ENCODE results near the gene INPPL1.

INPPL1 gene

GRCh38 chr11:72233056-72233772, 8.6 kb downstream of the INPPL1 start:
- peak; percentile 11 for DNase-seq
- H3K36me3 Mint-ChIP-seq = peaks cover 54% of the 10 kb centered on the region
- no peaks in the 10 kb centered on the region for H3K4me1 Mint-ChIP-seq
- CTCF ChIA-PET = no interaction called here
- peaks cover 3% of the 10 kb centered on the region for H3K27me3 Mint-ChIP-seq
- H3K4me3 Mint-ChIP-seq = no peak overlapping the region
- H3K9me3 Mint-ChIP-seq = no peaks in the 10 kb centered on the region
- H3K27ac Mint-ChIP-seq = no peak overlapping the region

- H3K36me3 Mint-ChIP-seq = peaks cover 53% of the 10 kb centered on the region
- no peak overlapping the region for H3K4me3 Mint-ChIP-seq
- DNase-seq = peak; percentile 8
- peaks cover 10% of the 10 kb centered on the region for H3K27me3 Mint-ChIP-seq
- no peaks in the 10 kb centered on the region for H3K9me3 Mint-ChIP-seq
- no peaks in the 10 kb centered on the region for H3K4me1 Mint-ChIP-seq
- CTCF ChIA-PET = interaction anchor here (1.5 kb wide), 1 partner anchor 197 kb away, joined by 4 read pairs; no protein-coding TSS in a partner anchor
- peak overlapping the region; percentile 25 for H3K27ac Mint-ChIP-seq
Measured at GRCh38 chr11:72233773-72234513, 9.4 kb downstream of the INPPL1 start.

- H3K27ac Mint-ChIP-seq = no peak overlapping the region
- CTCF ChIA-PET = interaction anchor here (1.5 kb wide), 1 partner anchor 196 kb away, joined by 4 read pairs; no protein-coding TSS in a partner anchor
- peaks cover 49% of the 10 kb centered on the region for H3K36me3 Mint-ChIP-seq
- peaks cover 3% of the 10 kb centered on the region for H3K4me1 Mint-ChIP-seq
- H3K27me3 Mint-ChIP-seq = peaks cover 15% of the 10 kb centered on the region
- H3K9me3 Mint-ChIP-seq = no peaks in the 10 kb centered on the region
- DNase-seq = no peak
- H3K4me3 Mint-ChIP-seq = no peak overlapping the region
Measured at GRCh38 chr11:72234514-72234830, 9.9 kb downstream of the INPPL1 start.

GRCh38 chr11:72234920-72235319, 10.4 kb downstream of the INPPL1 start:
- CTCF ChIA-PET = interaction anchor here (1.5 kb wide), 1 partner anchor 196 kb away, joined by 4 read pairs; no protein-coding TSS in a partner anchor
- peaks cover 3% of the 10 kb centered on the region for H3K4me1 Mint-ChIP-seq
- H3K27ac Mint-ChIP-seq = no peak overlapping the region
- H3K27me3 Mint-ChIP-seq = peaks cover 20% of the 10 kb centered on the region
- no peak overlapping the region for H3K4me3 Mint-ChIP-seq
- no peak for DNase-seq
- H3K36me3 Mint-ChIP-seq = peaks cover 46% of the 10 kb centered on the region
- H3K9me3 Mint-ChIP-seq = no peaks in the 10 kb centered on the region

GRCh38 chr11:72235351-72236057, 10.9 kb downstream of the INPPL1 start:
- peaks cover 45% of the 10 kb centered on the region for H3K36me3 Mint-ChIP-seq
- no peaks in the 10 kb centered on the region for H3K9me3 Mint-ChIP-seq
- peak; percentile 16 for DNase-seq
- H3K4me3 Mint-ChIP-seq = no peak overlapping the region
- H3K27me3 Mint-ChIP-seq = peaks cover 26% of the 10 kb centered on the region
- peaks cover 7% of the 10 kb centered on the region for H3K4me1 Mint-ChIP-seq
- CTCF ChIA-PET = interaction anchor here (1.5 kb wide), 1 partner anchor 195 kb away, joined by 4 read pairs; no protein-coding TSS in a partner anchor
- peak overlapping the region; percentile 9 for H3K27ac Mint-ChIP-seq

- no peak overlapping the region for H3K4me3 Mint-ChIP-seq
- H3K36me3 Mint-ChIP-seq = peaks cover 43% of the 10 kb centered on the region
- H3K4me1 Mint-ChIP-seq = peaks cover 11% of the 10 kb centered on the region
- CTCF ChIA-PET = interaction anchor here (0.8 to 1.6 kb wide), 2 partner anchors 16 to 202 kb away, joined by 3 to 4 read pairs; no protein-coding TSS in a partner anchor
- no peak overlapping the region for H3K27ac Mint-ChIP-seq
- no peaks in the 10 kb centered on the region for H3K9me3 Mint-ChIP-seq
- H3K27me3 Mint-ChIP-seq = peaks cover 32% of the 10 kb centered on the region
- DNase-seq = no peak
Measured at GRCh38 chr11:72236083-72236697, 11.6 kb downstream of the INPPL1 start.

- Mint-ChIP-seq H3K36me3 (peaks cover 38% of the 10 kb centered on the region), H3K4me1 (peaks cover 11% of the 10 kb centered on the region), H3K4me3 (no peak overlapping the region), H3K27ac (no peak overlapping the region), H3K27me3 (peaks cover 38% of the 10 kb centered on the region), H3K9me3 (no peaks in the 10 kb centered on the region)
- CTCF ChIA-PET = interaction anchor here (0.8 to 1.6 kb wide), 2 partner anchors 15 to 201 kb away, joined by 3 to 4 read pairs; no protein-coding TSS in a partner anchor
- no peak for DNase-seq
Measured at GRCh38 chr11:72236774-72237111, 12.2 kb downstream of the INPPL1 start.

GRCh38 chr11:72237112-72237931, 12.8 kb downstream of the INPPL1 start:
- Mint-ChIP-seq H3K9me3 (no peaks in the 10 kb centered on the region), H3K36me3 (peaks cover 33% of the 10 kb centered on the region), H3K27me3 (peaks cover 44% of the 10 kb centered on the region), H3K4me3 (no peak overlapping the region), H3K4me1 (peaks cover 15% of the 10 kb centered on the region), H3K27ac (no peak overlapping the region)
- CTCF ChIA-PET = interaction anchor here (0.8 to 2.5 kb wide), 8 partner anchors 9 to 260 kb away, joined by 3 to 18 read pairs (median 3); no protein-coding TSS in a partner anchor
- DNase-seq = peak; percentile 8

GRCh38 chr11:72238040-72238450, 13.5 kb downstream of the INPPL1 start:
- DNase-seq = peak; percentile 65
- H3K27me3 Mint-ChIP-seq = peaks cover 51% of the 10 kb centered on the region
- CTCF ChIA-PET = interaction anchor here (0.6 to 2.5 kb wide), 9 partner anchors 10 to 260 kb away, joined by 3 to 18 read pairs (median 3); partner anchors contain the start of gene FOLR2
- H3K4me1 Mint-ChIP-seq = peaks cover 15% of the 10 kb centered on the region
- no peak overlapping the region for H3K27ac Mint-ChIP-seq
- no peaks in the 10 kb centered on the region for H3K9me3 Mint-ChIP-seq
- no peak overlapping the region for H3K4me3 Mint-ChIP-seq
- H3K36me3 Mint-ChIP-seq = peaks cover 29% of the 10 kb centered on the region

- H3K27me3 Mint-ChIP-seq = peaks cover 58% of the 10 kb centered on the region
- peaks cover 30% of the 10 kb centered on the region for H3K36me3 Mint-ChIP-seq
- no peak overlapping the region for H3K27ac Mint-ChIP-seq
- H3K4me1 Mint-ChIP-seq = peaks cover 19% of the 10 kb centered on the region
- DNase-seq = no peak
- no peak overlapping the region for H3K4me3 Mint-ChIP-seq
- no peaks in the 10 kb centered on the region for H3K9me3 Mint-ChIP-seq
- CTCF ChIA-PET = interaction anchor here (0.6 to 2.5 kb wide), 9 partner anchors 10 to 261 kb away, joined by 3 to 18 read pairs (median 3); partner anchors contain the start of gene FOLR2
Measured at GRCh38 chr11:72238492-72239312, 14.1 kb downstream of the INPPL1 start.

- DNase-seq = peak; percentile 21
- CTCF ChIA-PET = interaction anchor here (2.5 kb wide), 1 partner anchor 192 kb away, joined by 18 read pairs; no protein-coding TSS in a partner anchor
- H3K4me1 Mint-ChIP-seq = peaks cover 19% of the 10 kb centered on the region
- peaks cover 26% of the 10 kb centered on the region for H3K36me3 Mint-ChIP-seq
- no peaks in the 10 kb centered on the region for H3K9me3 Mint-ChIP-seq
- H3K27me3 Mint-ChIP-seq = peaks cover 59% of the 10 kb centered on the region
- H3K4me3 Mint-ChIP-seq = peak overlapping the region; percentile 16
- no peak overlapping the region for H3K27ac Mint-ChIP-seq
Measured at GRCh38 chr11:72239313-72239848, 14.8 kb downstream of the INPPL1 start.

GRCh38 chr11:72239849-72240460, 15.4 kb downstream of the INPPL1 start:
- no peak overlapping the region for H3K27ac Mint-ChIP-seq
- no peak for DNase-seq

More at GRCh38 chr11:72239849-72240460, 15.4 kb downstream of the INPPL1 start:
- peaks cover 24% of the 10 kb centered on the region for H3K36me3 Mint-ChIP-seq
- H3K9me3 Mint-ChIP-seq = no peaks in the 10 kb centered on the region
- CTCF ChIA-PET = interaction anchor here (1.0 to 2.5 kb wide), 4 partner anchors 174 to 193 kb away, joined by 3 to 18 read pairs (median 6); no protein-coding TSS in a partner anchor
- H3K27me3 Mint-ChIP-seq = peaks cover 59% of the 10 kb centered on the region
- H3K4me1 Mint-ChIP-seq = peaks cover 23% of the 10 kb centered on the region
- peak overlapping the region; percentile 17 for H3K4me3 Mint-ChIP-seq

Measured in activated naive CD4-positive, alpha-beta T cell treated with anti-CD3 and anti-CD28 coated beads, Interleukin-2, amount 10 ng/mL, durations not matched to agents 7 days and 5 days (primary cell).